BLaER1 treated with 17β-estradiol and CSF1 and Interleukin-3, amounts not matched to agents 10 nM and 100 nM (cell line): ENCODE data around the gene TAAR1.
"Not testable (repeated sequence)": the region's sequence is repeated elsewhere in the genome, so short reads cannot be mapped to it uniquely, and the experiment has no call there.

ENCODE experiments used
- H3K27ac ChIP-seq, 11 experiments: shearing (Covaris generic); formaldehyde crosslinking; 2 replicates each; pipeline ENCODE4 v1.8.1; 2022
- H3K27me3 ChIP-seq, 11 experiments: shearing (Covaris generic); formaldehyde crosslinking; 2 replicates each; pipeline ENCODE4 v1.8.1; 2022
- H3K36me3 ChIP-seq, 11 experiments: shearing (Covaris generic); formaldehyde crosslinking; 2 replicates each; pipeline ENCODE4 v1.8.1; 2022
- H3K4me1 ChIP-seq, 10 experiments: shearing (Covaris generic); formaldehyde crosslinking; 2 replicates each; pipeline ENCODE4 v1.8.1; 2022
- H3K4me2 ChIP-seq, 11 experiments: shearing (Covaris generic); formaldehyde crosslinking; 2 replicates each; pipeline ENCODE4 v1.8.1; 2022
- H3K4me3 ChIP-seq, 10 experiments: shearing (Covaris generic); formaldehyde crosslinking; 2 replicates each; pipeline ENCODE4 v1.8.1; 2022
- H3K9ac ChIP-seq, 11 experiments: shearing (Covaris generic); formaldehyde crosslinking; 2 replicates each; pipeline ENCODE4 v1.8.1; 2022
- H3K9me3 ChIP-seq, 11 experiments: shearing (Covaris generic); formaldehyde crosslinking; replicated peaks in 1 of 11; 2 replicates each; pipeline ENCODE4 v1.8.1; 2022
- H4K20me1 ChIP-seq, 11 experiments: shearing (Covaris generic); formaldehyde crosslinking; 2 replicates each; pipeline ENCODE4 v1.8.1; 2022
- Cebpa-rat ChIP-seq, 11 experiments: shearing (Covaris generic); IDR thresholded peaks; 2 replicates each; pipeline ENCODE4 v1.8.1; 2022

Gene TAAR1

GRCh38 chr6:132686531-132686930 is 27.5 kb upstream of the TAAR1 start:
- no peak overlapping the region for H3K4me2 ChIP-seq
- no peaks in the 10 kb centered on the region for H4K20me1 ChIP-seq
- H3K4me3 ChIP-seq = no peak overlapping the region
- no peaks in the 10 kb centered on the region for H3K36me3 ChIP-seq
- H3K9ac ChIP-seq = no peak overlapping the region
- no peak overlapping the region for H3K27ac ChIP-seq
- no peak for TF ChIP-seq Cebpa-rat (IDR thresholded peaks at IDR 0.05)
- H3K4me1 ChIP-seq = peaks cover 0 to 38% (median 0%) of the 10 kb centered on the region in 10 experiments; a peak in 5 of 20 replicates
- no peaks in the 10 kb centered on the region for H3K27me3 ChIP-seq
- no peaks in the 10 kb centered on the region for H3K9me3 ChIP-seq

- Histone ChIP-seq H3K4me1 (peaks cover 0 to 43% (median 0%) of the 10 kb centered on the region in 10 experiments; a peak in 5 of 20 replicates), H3K4me2 (0 out of 22 replicates have a peak overlapping the region, but pooled peaks of 2 of the 11 experiments have one; percentile 4 to 12), H3K36me3 (no peaks in the 10 kb centered on the region), H4K20me1 (no peaks in the 10 kb centered on the region), H3K27ac (no peak overlapping the region), H3K4me3 (no peak overlapping the region), H3K27me3 (no peaks in the 10 kb centered on the region), H3K9ac (no peak overlapping the region), H3K9me3 (no peaks in the 10 kb centered on the region)
- TF ChIP-seq Cebpa-rat (IDR thresholded peaks at IDR 0.05) = no peak
Observed at GRCh38 chr6:132685009-132685408, 26.0 kb upstream of the TAAR1 start.

- H3K9me3 ChIP-seq = no peaks in the 10 kb centered on the region
- H3K4me1 ChIP-seq = peaks cover 0 to 51% (median 0%) of the 10 kb centered on the region in 10 experiments; a peak in 5 of 20 replicates
- H3K4me3 ChIP-seq = no peak overlapping the region
- no peak overlapping the region for H3K27ac ChIP-seq
- no peak overlapping the region for H3K9ac ChIP-seq
- peak overlapping the region in 1 of 11 experiments; percentile 49; a peak in 1 of 22 replicates for H3K4me2 ChIP-seq
- H3K36me3 ChIP-seq = no peaks in the 10 kb centered on the region
- no peak for TF ChIP-seq Cebpa-rat (IDR thresholded peaks at IDR 0.05)
- no peaks in the 10 kb centered on the region for H3K27me3 ChIP-seq
- H4K20me1 ChIP-seq = no peaks in the 10 kb centered on the region
Observed at GRCh38 chr6:132684272-132684671, 25.3 kb upstream of the TAAR1 start.

- no peak for TF ChIP-seq Cebpa-rat (IDR thresholded peaks at IDR 0.05)
- no peaks in the 10 kb centered on the region for H4K20me1 ChIP-seq
- H3K36me3 ChIP-seq = no peaks in the 10 kb centered on the region
- no peaks in the 10 kb centered on the region for H3K9me3 ChIP-seq
- no peak overlapping the region for H3K27ac ChIP-seq
- no peak overlapping the region for H3K9ac ChIP-seq
- no peak overlapping the region for H3K4me3 ChIP-seq
- H3K4me1 ChIP-seq = peaks cover 0 to 58% (median 0%) of the 10 kb centered on the region in 10 experiments; a peak in 5 of 20 replicates
- peak overlapping the region in 3 of 11 experiments; percentile 16 to 49 (median 48); a peak in 5 of 22 replicates for H3K4me2 ChIP-seq
- H3K27me3 ChIP-seq = no peaks in the 10 kb centered on the region
Observed at GRCh38 chr6:132683543-132683942, 24.6 kb upstream of the TAAR1 start.

GRCh38 chr6:132679094-132679493 is 20.1 kb upstream of the TAAR1 start:
- H3K4me2 ChIP-seq = peak overlapping the region in 2 of 11 experiments; percentile 50 to 73; a peak in 4 of 22 replicates
- peak overlapping the region in 2 of 11 experiments; percentile 7 to 9; a peak in 2 of 22 replicates for H3K27ac ChIP-seq
- H3K36me3 ChIP-seq, H3K9me3 ChIP-seq, H4K20me1 ChIP-seq, H3K4me3 ChIP-seq, H3K9ac ChIP-seq, H3K27me3 ChIP-seq: not testable (repeated sequence)
- peaks cover 0 to 62% (median 0%) of the 10 kb centered on the region in 10 experiments; a peak in 7 of 20 replicates for H3K4me1 ChIP-seq

- Histone ChIP-seq H3K4me3 (no peak overlapping the region), H3K9me3 (peaks cover 0 to 5% (median 0%) of the 10 kb centered on the region in 11 experiments; a peak in 1 of 22 replicates), H3K4me2 (peak overlapping the region in 4 of 11 experiments; percentile 7 to 78 (median 42); a peak in 4 of 22 replicates), H3K9ac (no peak overlapping the region), H3K4me1 (peaks cover 0 to 55% (median 0%) of the 10 kb centered on the region in 10 experiments; a peak in 7 of 20 replicates), H3K36me3 (no peaks in the 10 kb centered on the region), H3K27me3 (no peaks in the 10 kb centered on the region), H3K27ac (no peak overlapping the region), H4K20me1 (no peaks in the 10 kb centered on the region)
- no peak for TF ChIP-seq Cebpa-rat (IDR thresholded peaks at IDR 0.05)
Observed at GRCh38 chr6:132675749-132676148, 16.8 kb upstream of the TAAR1 start.

GRCh38 chr6:132675002-132675401 is 16.0 kb upstream of the TAAR1 start:
- no peak overlapping the region for H3K4me3 ChIP-seq
- no peaks in the 10 kb centered on the region for H4K20me1 ChIP-seq
- H3K9me3 ChIP-seq = peaks cover 0 to 5% (median 0%) of the 10 kb centered on the region in 11 experiments; a peak in 1 of 22 replicates
- no peak overlapping the region for H3K27ac ChIP-seq
- no peaks in the 10 kb centered on the region for H3K27me3 ChIP-seq
- peaks cover 5 to 57% (median 6%) of the 10 kb centered on the region in 10 experiments for H3K4me1 ChIP-seq
- no peak overlapping the region for H3K9ac ChIP-seq
- H3K4me2 ChIP-seq = peak overlapping the region in 2 of 11 experiments; percentile 60 to 78; a peak in 3 of 22 replicates
- TF ChIP-seq Cebpa-rat (IDR thresholded peaks at IDR 0.05) = no peak
- H3K36me3 ChIP-seq = no peaks in the 10 kb centered on the region

- no peaks in the 10 kb centered on the region for H3K27me3 ChIP-seq
- no peak overlapping the region for H3K9ac ChIP-seq
- H3K9me3 ChIP-seq = peaks cover 0 to 5% (median 0%) of the 10 kb centered on the region in 11 experiments; a peak in 1 of 22 replicates
- peaks cover 8 to 44% (median 10%) of the 10 kb centered on the region in 10 experiments for H3K4me1 ChIP-seq
- no peak overlapping the region for H3K27ac ChIP-seq
- TF ChIP-seq Cebpa-rat (IDR thresholded peaks at IDR 0.05) = no peak
- H3K4me2 ChIP-seq = no peak overlapping the region
- no peaks in the 10 kb centered on the region for H4K20me1 ChIP-seq
- H3K36me3 ChIP-seq = no peaks in the 10 kb centered on the region
- no peak overlapping the region for H3K4me3 ChIP-seq
Observed at GRCh38 chr6:132673376-132674094, 14.6 kb upstream of the TAAR1 start.

GRCh38 chr6:132671295-132671694 is 12.3 kb upstream of the TAAR1 start:
- H3K4me1 ChIP-seq = peaks cover 8 to 29% (median 10%) of the 10 kb centered on the region in 10 experiments
- no peak overlapping the region for H3K9ac ChIP-seq
- no peaks in the 10 kb centered on the region for H3K36me3 ChIP-seq
- no peaks in the 10 kb centered on the region for H4K20me1 ChIP-seq
- no peak overlapping the region for H3K27ac ChIP-seq
- no peaks in the 10 kb centered on the region for H3K27me3 ChIP-seq
- TF ChIP-seq Cebpa-rat (IDR thresholded peaks at IDR 0.05) = no peak
- H3K9me3 ChIP-seq = no peaks in the 10 kb centered on the region
- no peak overlapping the region for H3K4me2 ChIP-seq
- H3K4me3 ChIP-seq = no peak overlapping the region
